PC-3 (cell line): Measurements from ENCODE around the gene DBP. TPM values are rescaled to one million over a fixed set of nuclear protein-coding genes. Genes with fewer than 3 reads are reported as not detected.

Source experiments
- ATAC-seq: fragments of 200-7000 bp; cut with Tn5 transposase; 2 replicates; pipeline ENCODE4 v1.9.1; 2020; ENCODE audit warnings: mild to moderate bottlenecking, moderate library complexity
- BruUV-seq: library from RNA; stranded (reverse); fragments of 400-500 nt; replicated peaks from 2 replicates; lab custom pipeline; 2021; lab: Mats Ljungman, UMichigan
- CTCF ChIA-PET: fragments of 300-600 bp; sonication (Branson Sonifier 250); formaldehyde crosslinking; loops from one replicate; lab custom pipeline; 2022; ENCODE audit warnings: antibody characterized with exemption; lab: Charles Lee
- POLR2A ChIA-PET: fragments of 300-600 bp; sonication (Branson Sonifier 250); formaldehyde crosslinking; loops from one replicate; lab custom pipeline; 2022; ENCODE audit warnings: antibody characterized with exemption; ENCODE audit not compliant: unreplicated experiment; lab: Charles Lee
- DNase-seq: peaks from one replicate; pipeline ENCODE4 v3.0.0-alpha.2; 2015
- H2AFZ ChIP-seq: fragments of 300-600 bp; sonication (generic); 2 replicates; pipeline ENCODE4 v1.6.0; 2016; ENCODE audit warnings: antibody characterized with exemption, low read length
- H3F3A ChIP-seq: fragments of 300-600 bp; sonication (generic); one replicate; pipeline ENCODE4 v1.6.0; 2017; ENCODE audit warnings: antibody characterized with exemption, low read length, control low read depth, mild to moderate bottlenecking; ENCODE audit not compliant: unreplicated experiment
- H3K27ac ChIP-seq: fragments of 300-600 bp; sonication (generic); 2 replicates; pipeline ENCODE4 v1.5.1; 2016; ENCODE audit warnings: mild to moderate bottlenecking, low read length
- H3K27me3 ChIP-seq: fragments of 300-600 bp; sonication (generic); 2 replicates; pipeline ENCODE4 v1.6.1; 2016; ENCODE audit warnings: low read length, mixed read lengths
- H3K36me3 ChIP-seq: fragments of 300-600 bp; sonication (generic); 2 replicates; pipeline ENCODE4 v1.6.1; 2016; ENCODE audit warnings: low read depth, mixed run types, low read length, mixed read lengths
- H3K4me1 ChIP-seq: fragments of 300-600 bp; sonication (generic); 2 replicates; pipeline ENCODE4 v1.5.1; 2016; ENCODE audit warnings: low read length; ENCODE audit not compliant: insufficient read depth
- H3K4me2 ChIP-seq: fragments of 300-600 bp; sonication (generic); 2 replicates; pipeline ENCODE4 v1.6.0; 2016; ENCODE audit warnings: low read length
- H3K4me3 ChIP-seq: fragments of 300-600 bp; sonication (generic); 2 replicates; pipeline ENCODE4 v1.5.1; 2016; ENCODE audit warnings: mild to moderate bottlenecking, low read length, mixed read lengths
- H3K79me2 ChIP-seq: fragments of 300-600 bp; sonication (generic); 2 replicates; pipeline ENCODE4 v1.6.1; 2017; ENCODE audit warnings: low read length, mixed read lengths
- H3K9ac ChIP-seq: fragments of 300-600 bp; sonication (generic); 2 replicates; pipeline ENCODE4 v1.6.0; 2016; ENCODE audit warnings: mild to moderate bottlenecking, low read length
- H3K9me2 ChIP-seq: fragments of 300-600 bp; sonication (generic); replicated peaks from 2 replicates; pipeline ENCODE4 v1.6.1; 2016; ENCODE audit warnings: mixed run types, low read length, mixed read lengths
- H3K9me3 ChIP-seq: fragments of 300-600 bp; sonication (generic); 2 replicates; pipeline ENCODE4 v1.6.1; 2016; ENCODE audit warnings: low read length, mixed read lengths
- H4K20me1 ChIP-seq: fragments of 300-600 bp; sonication (generic); 2 replicates; pipeline ENCODE4 v1.6.1; 2016; ENCODE audit warnings: low read length, mixed read lengths
- CTCF ChIP-seq: fragments of 300-600 bp; sonication (generic); conservative IDR thresholded peaks from 2 replicates; pipeline ENCODE4 v1.5.1; 2017; ENCODE audit warnings: antibody characterized with exemption, low read depth, mild to moderate bottlenecking, low read length
- EZH2 ChIP-seq: fragments of 300-600 bp; sonication (generic); IDR thresholded peaks from one replicate; pipeline ENCODE4 v1.6.1; 2017; ENCODE audit warnings: antibody characterized with exemption, mild to moderate bottlenecking, low read length; ENCODE audit not compliant: unreplicated experiment
- EZH2phosphoT487 ChIP-seq: fragments of 300-600 bp; sonication (generic); IDR thresholded peaks from 2 replicates; pipeline ENCODE4 v1.6.1; 2018; ENCODE audit warnings: mild to moderate bottlenecking, antibody characterized with exemption, low read length, borderline replicate concordance
- intact Hi-C: fragments of 100-400 bp; cut with micrococcal nuclease; formaldehyde crosslinking; loops from 2 replicates; pipeline ENCODE4 v1.9.0; 2023
- total RNA-seq: library from RNA; depleted of rRNA; stranded (reverse); fragments of >200 nt; gene quantifications from 2 replicates; pipeline ENCODE4 v1.2.3, GENCODE V29; 2014

The DBP gene
- total RNA-seq, 1 experiment from 2014 or later, result 12.2 TPM

DNA sequence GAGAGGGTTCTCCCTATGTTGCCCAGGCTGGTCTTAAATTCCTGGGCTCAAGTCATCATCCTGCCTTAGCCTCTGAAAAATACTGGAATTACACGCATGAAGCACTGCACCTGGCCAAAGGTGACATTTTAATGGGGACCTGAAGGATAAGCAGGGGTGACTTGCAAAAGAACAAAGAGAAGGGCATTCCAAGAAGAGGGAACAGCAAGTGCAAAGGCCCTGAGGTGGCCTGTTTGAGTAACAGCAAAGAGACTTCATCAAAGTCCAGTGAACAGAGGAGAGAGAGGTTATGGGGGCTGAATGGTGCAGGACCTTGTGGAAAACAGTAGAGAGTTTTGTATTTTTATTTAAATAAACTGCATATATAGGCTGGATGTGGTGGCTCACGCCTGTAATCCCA lies 4.7 kb upstream of the DBP start:
- Histone ChIP-seq H3K27ac (no peak overlapping the region), H3K4me1 (peaks cover 10% of the 10 kb centered on the region; the same call in 1 of the 2 replicates), H3K4me2 (no peak overlapping the region), H3K4me3 (no peak overlapping the region), H3K36me3 (no peaks in the 10 kb centered on the region), H2AFZ (no peak overlapping the region), H3F3A (no peaks in the 10 kb centered on the region), H3K9ac (no peak overlapping the region), H3K27me3 (no peaks in the 10 kb centered on the region), H4K20me1 (no peaks in the 10 kb centered on the region), H3K9me3 (no peaks in the 10 kb centered on the region), H3K9me2 (no peaks in the 10 kb centered on the region), H3K79me2 (no peaks in the 10 kb centered on the region)
- intact Hi-C loops, result no loop called here
- ChIA-PET CTCF (no interaction called here), POLR2A (no interaction called here)
- no peak for DNase-seq
- no peak for ATAC-seq
- BruUV-seq, result no TSS peak
- TF ChIP-seq EZH2 (no peak), EZH2phosphoT487 (no peak), CTCF (no peak)

- H3K27ac ChIP-seq, result no peak overlapping the region
- intact Hi-C loops, result no loop called here
- H3K27me3 ChIP-seq, result no peaks in the 10 kb centered on the region
- no peaks in the 10 kb centered on the region for H3K79me2 ChIP-seq
- peaks cover 3% of the 10 kb centered on the region for H3F3A ChIP-seq
- DNase-seq (no peak), ATAC-seq (no peak)
- no peak overlapping the region for H3K4me3 ChIP-seq
- H4K20me1 ChIP-seq, result no peaks in the 10 kb centered on the region
- no peaks in the 10 kb centered on the region for H3K9me2 ChIP-seq
- POLR2A ChIA-PET, result no interaction called here
- no peak overlapping the region for H3K4me2 ChIP-seq
- H2AFZ ChIP-seq, result no peak overlapping the region
- CTCF ChIA-PET, result no interaction called here
- no peak overlapping the region for H3K9ac ChIP-seq
- no peak for TF ChIP-seq EZH2phosphoT487
- TF ChIP-seq EZH2, result no peak
- TF ChIP-seq CTCF, result no peak
- BruUV-seq, result no TSS peak
- H3K9me3 ChIP-seq, result no peaks in the 10 kb centered on the region
- H3K4me1 ChIP-seq, result peaks cover 16% of the 10 kb centered on the region
- no peaks in the 10 kb centered on the region for H3K36me3 ChIP-seq
Measured at GRCh38 chr19:48639483-48640375, 2.5 kb upstream of the DBP start.

DNA sequence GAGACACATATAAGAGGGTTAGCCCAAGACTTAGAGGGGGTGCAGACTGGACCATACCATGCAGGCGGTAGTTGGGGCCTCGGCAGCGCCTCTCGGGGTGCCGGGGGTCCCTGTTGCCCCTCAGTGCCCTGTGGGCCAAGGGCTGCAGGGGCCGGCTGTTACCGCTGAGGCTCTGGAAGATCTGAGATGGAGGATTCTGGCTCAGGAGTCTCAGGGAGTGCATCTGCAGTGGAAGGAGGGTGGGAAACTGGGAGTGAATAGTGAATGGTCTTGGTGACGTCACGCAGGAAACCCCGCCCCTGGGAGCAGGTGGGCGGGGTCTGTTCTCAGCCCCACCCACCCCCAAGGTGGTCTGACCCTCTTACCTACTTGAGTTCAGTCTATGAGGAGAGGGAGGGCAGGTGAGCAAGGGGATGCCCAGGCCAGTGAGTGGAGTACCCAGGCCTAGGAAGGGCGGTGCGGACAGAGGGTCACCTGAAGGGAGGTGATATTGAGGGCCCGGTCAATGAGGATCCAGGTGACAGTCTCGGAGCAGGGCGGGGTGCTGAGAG lies 1.7 kb upstream of the DBP start:
- no peak overlapping the region for H3K27ac ChIP-seq
- no peak overlapping the region for H3K4me3 ChIP-seq
- H3F3A ChIP-seq, result peaks cover 3% of the 10 kb centered on the region
- POLR2A ChIA-PET, result no interaction called here
- BruUV-seq, result no TSS peak
- no peaks in the 10 kb centered on the region for H3K9me2 ChIP-seq
- CTCF ChIA-PET, result no interaction called here
- peaks cover 22% of the 10 kb centered on the region for H3K4me1 ChIP-seq
- H3K4me2 ChIP-seq, result no peak overlapping the region
- H3K9me3 ChIP-seq, result no peaks in the 10 kb centered on the region
- ATAC-seq (no peak), DNase-seq (no peak)
- intact Hi-C loops, result no loop called here
- no peak overlapping the region for H3K9ac ChIP-seq
- no peaks in the 10 kb centered on the region for H3K79me2 ChIP-seq
- no peak overlapping the region for H2AFZ ChIP-seq
- TF ChIP-seq EZH2phosphoT487 (no peak), CTCF (no peak), EZH2 (no peak)
- H3K36me3 ChIP-seq, result no peaks in the 10 kb centered on the region
- no peaks in the 10 kb centered on the region for H4K20me1 ChIP-seq
- H3K27me3 ChIP-seq, result no peaks in the 10 kb centered on the region
